ENCODE results near the gene CARD19. TPM values are rescaled to one million over a fixed set of nuclear protein-coding genes. Genes with fewer than 3 reads are reported as not detected.

CARD19 gene
- total RNA-seq, 4 donors from 2014 or later, result 54.0 to 83.6 (median 78.1) TPM

DNA sequence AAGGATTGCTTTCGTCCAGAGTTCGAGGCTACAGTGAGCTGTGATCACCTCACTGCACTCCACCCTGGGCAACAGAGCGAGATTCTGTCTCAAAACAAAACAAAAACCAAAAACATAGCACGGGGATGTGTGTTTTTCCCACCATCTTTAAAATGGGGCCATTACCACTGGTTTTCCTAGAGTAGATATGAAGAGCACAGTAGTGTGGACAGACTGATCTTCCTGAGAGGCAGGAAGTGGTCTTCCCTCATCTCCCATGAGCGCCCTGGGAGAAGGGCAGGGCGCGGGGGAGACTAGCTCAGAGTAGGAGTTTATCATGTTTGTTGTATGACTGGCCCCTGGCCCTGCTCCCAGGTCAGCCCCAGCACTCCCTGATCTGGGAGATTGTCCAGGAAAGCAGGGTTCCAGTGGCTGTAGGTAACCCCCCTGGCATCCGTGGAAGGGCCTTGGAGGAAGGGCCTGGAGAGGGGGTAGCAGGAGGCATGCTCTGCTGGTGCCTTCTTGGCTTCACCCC, 35.2 kb upstream of the CARD19 start:
- intact Hi-C loops (cut with DNase I), result no loop called here
- Histone ChIP-seq H3K4me1 (peaks cover 16 to 31% (median 27%) of the 10 kb centered on the region in 4 donors), H3K27ac (replicated peaks in 1 of 4) (no peak overlapping the region), H3K4me3 (no peak overlapping the region), H3K9me3 (no peaks in the 10 kb centered on the region), H3K36me3 (no peaks in the 10 kb centered on the region), H3K27me3 (peaks cover 0 to 21% (median 0%) of the 10 kb centered on the region in 4 donors)
- DNase-seq (ENCODE audit: extremely low spot score), result no peak
- no peak for TF ChIP-seq EP300 (IDR thresholded peaks at IDR 0.05)
- no peak for TF ChIP-seq POLR2A (IDR thresholded peaks at IDR 0.05; ENCODE audit: low read depth)
- no peak for TF ChIP-seq POLR2AphosphoS5 (IDR thresholded peaks at IDR 0.05)
- TF ChIP-seq CTCF (IDR thresholded peaks at IDR 0.05), result no peak
- WGBS, result 92% methylated on average over 7 of the region's 8 CpGs

GRCh38 chr9:93061260-93061751, 34.7 kb upstream of the CARD19 start:
- intact Hi-C loops (cut with DNase I), result no loop called here
- Histone ChIP-seq H3K27me3 (peaks cover 0 to 21% (median 0%) of the 10 kb centered on the region in 4 donors), H3K4me1 (peaks cover 16 to 31% (median 27%) of the 10 kb centered on the region in 4 donors), H3K27ac (replicated peaks in 1 of 4) (no peak overlapping the region), H3K4me3 (no peak overlapping the region), H3K9me3 (no peaks in the 10 kb centered on the region), H3K36me3 (no peaks in the 10 kb centered on the region)
- no peak for DNase-seq (ENCODE audit: extremely low spot score)
- no peak for TF ChIP-seq EP300 (IDR thresholded peaks at IDR 0.05)
- no CpG with 5 or more reads among the region's 4 CpGs for WGBS

DNA sequence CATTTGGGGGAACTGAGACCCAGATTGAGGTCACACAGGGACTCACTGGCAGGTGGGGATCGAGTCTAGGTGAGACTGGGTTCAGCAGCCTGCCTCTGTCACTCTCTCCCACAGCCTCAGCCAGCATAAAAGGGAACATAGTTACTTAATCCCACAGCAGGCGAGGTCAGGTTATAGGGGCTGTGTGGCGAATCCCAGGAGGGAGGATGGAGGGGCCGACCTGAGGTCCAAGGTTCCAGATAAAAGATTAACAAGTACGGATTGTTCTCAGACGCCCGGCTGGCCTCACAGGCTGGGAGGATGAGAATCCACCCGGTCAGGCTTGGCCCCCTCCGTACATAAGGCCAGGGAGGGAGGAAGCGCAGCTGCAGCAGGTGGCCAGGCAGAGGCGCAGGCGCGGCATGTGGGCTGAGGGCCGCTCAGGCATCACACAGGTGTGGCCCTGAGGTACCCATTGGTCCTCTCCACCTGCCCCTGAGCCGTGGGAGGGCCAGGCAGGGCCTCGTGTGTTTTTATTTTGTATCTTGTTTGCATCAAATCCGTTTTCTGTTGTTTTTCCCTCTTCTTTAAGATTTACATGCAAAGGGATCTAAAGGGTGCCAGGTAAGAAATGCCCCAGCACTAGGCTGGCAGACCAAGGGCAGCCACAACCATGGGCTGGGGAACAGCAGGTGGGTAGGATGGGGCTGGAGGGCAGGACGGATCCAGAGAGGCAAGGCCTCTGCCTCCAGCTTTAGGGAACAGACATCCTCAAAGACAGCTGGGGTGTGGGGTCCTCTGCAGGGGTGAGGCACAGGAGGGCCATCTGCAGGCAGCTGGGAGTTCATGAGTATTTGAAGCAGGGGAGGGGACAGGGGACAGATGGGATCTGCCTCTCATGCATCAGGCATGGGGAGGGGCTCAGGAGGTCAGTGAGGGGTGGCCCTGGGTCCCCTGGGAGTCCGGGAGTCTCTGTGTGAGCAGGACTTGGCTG, 33.9 kb upstream of the CARD19 start:
- Histone ChIP-seq H3K4me3 (no peak overlapping the region), H3K9me3 (no peaks in the 10 kb centered on the region), H3K27ac (replicated peaks in 1 of 4) (no peak overlapping the region), H3K36me3 (no peaks in the 10 kb centered on the region), H3K4me1 (peaks cover 16 to 31% (median 27%) of the 10 kb centered on the region in 4 donors), H3K27me3 (peaks cover 0 to 21% (median 0%) of the 10 kb centered on the region in 4 donors)
- 84% methylated on average over 13 of the region's 19 CpGs for WGBS
- intact Hi-C loops (cut with DNase I), result no loop called here
- no peak for TF ChIP-seq EP300 (IDR thresholded peaks at IDR 0.05)
- no peak for TF ChIP-seq POLR2AphosphoS5 (IDR thresholded peaks at IDR 0.05)
- no peak for TF ChIP-seq CTCF (IDR thresholded peaks at IDR 0.05)
- TF ChIP-seq POLR2A (IDR thresholded peaks at IDR 0.05; ENCODE audit: low read depth), result no peak
- DNase-seq (ENCODE audit: extremely low spot score), result no peak

- H3K27ac ChIP-seq (replicated peaks in 1 of 4), result no peak overlapping the region
- TF ChIP-seq CTCF (IDR thresholded peaks at IDR 0.05) (no peak), POLR2AphosphoS5 (IDR thresholded peaks at IDR 0.05) (peak in 1 of 2 donors; percentile 12)
- intact Hi-C loops (cut with DNase I), result no loop called here
Measured at GRCh38 chr9:93064392-93065134, 31.5 kb upstream of the CARD19 start.

More at GRCh38 chr9:93064392-93065134, 31.5 kb upstream of the CARD19 start:
- Histone ChIP-seq H3K36me3 (no peaks in the 10 kb centered on the region), H3K4me3 (no peak overlapping the region), H3K27me3 (peaks cover 0 to 6% (median 0%) of the 10 kb centered on the region in 4 donors), H3K4me1 (peaks cover 2 to 12% (median 10%) of the 10 kb centered on the region in 4 donors), H3K9me3 (no peaks in the 10 kb centered on the region)
- WGBS, result 81% methylated on average over 8 of the region's 12 CpGs
- DNase-seq (ENCODE audit: extremely low spot score), result no peak

Measured in esophagus muscularis mucosa (tissue), 4 donors.